GM12873 (cell line): ENCODE results near the gene REEP2.

ENCODE experiments used
- CTCF ChIP-seq: IDR thresholded peaks from 2 replicates; pipeline ENCODE4 v1.5.1; 2012; ENCODE audit warnings: low read depth, mild to moderate bottlenecking, moderate library complexity, low read length, control low read depth; ENCODE audit not compliant: insufficient read depth; ENCODE audit errors: missing control alignments

Gene REEP2

GRCh38 chr5:138489683-138490061, 50.8 kb downstream of the REEP2 start:
- no peak for TF ChIP-seq CTCF

GRCh38 chr5:138490648-138491283, 51.9 kb downstream of the REEP2 start:
- no peak for TF ChIP-seq CTCF

- TF ChIP-seq CTCF: no peak
Observed at GRCh38 chr5:138491284-138491648, 52.4 kb downstream of the REEP2 start.

- no peak for TF ChIP-seq CTCF
Observed at GRCh38 chr5:138491669-138492559, 53.1 kb downstream of the REEP2 start.

GRCh38 chr5:138492560-138493045, 53.7 kb downstream of the REEP2 start:
- TF ChIP-seq CTCF: no peak

- no peak for TF ChIP-seq CTCF
Observed at GRCh38 chr5:138495351-138495750, 56.5 kb downstream of the REEP2 start.
